Trophoblast cell (in vitro differentiated cells and primary cell): Measurements from ENCODE around the gene AKAP17A. TPM values are rescaled to one million over a fixed set of nuclear protein-coding genes. Genes with fewer than 3 reads are reported as not detected.

Source experiments
- DNase-seq, 2 donors: peaks; one replicate each; pipeline ENCODE4 v3.0.0-alpha.2; 2016
- H2AFZ ChIP-seq: 2 replicates; pipeline ENCODE4 v1.6.1; 2013; ENCODE audit warnings: low read length, moderate library complexity, mild to moderate bottlenecking; ENCODE audit not compliant: insufficient read depth, poor library complexity
- H2AK5ac ChIP-seq: 2 replicates; pipeline ENCODE4 v1.6.1; 2013; ENCODE audit warnings: mild to moderate bottlenecking, low read length
- H2BK120ac ChIP-seq: 2 replicates; pipeline ENCODE4 v1.6.1; 2013; ENCODE audit warnings: low read length, mild to moderate bottlenecking, moderate library complexity; ENCODE audit not compliant: insufficient read depth, poor library complexity
- H2BK12ac ChIP-seq: 2 replicates; pipeline ENCODE4 v1.6.1; 2013; ENCODE audit warnings: mild to moderate bottlenecking, low read length, moderate library complexity
- H2BK5ac ChIP-seq: 2 replicates; pipeline ENCODE4 v1.6.1; 2013; ENCODE audit warnings: low read length, low read depth, moderate library complexity, mild to moderate bottlenecking; ENCODE audit not compliant: poor library complexity
- H3K14ac ChIP-seq: 2 replicates; pipeline ENCODE4 v1.6.1; 2013; ENCODE audit warnings: mild to moderate bottlenecking, low read length
- H3K18ac ChIP-seq: 2 replicates; pipeline ENCODE4 v1.6.1; 2013; ENCODE audit warnings: mild to moderate bottlenecking, low read length
- H3K23ac ChIP-seq: 2 replicates; pipeline ENCODE4 v1.6.1; 2013; ENCODE audit warnings: low read length
- H3K27ac ChIP-seq: 2 replicates; pipeline ENCODE4 v1.5.1; 2013; ENCODE audit warnings: low read depth, mild to moderate bottlenecking, inconsistent platforms, low read length, moderate library complexity
- H3K27me3 ChIP-seq: 2 replicates; pipeline ENCODE4 v1.6.1; 2013; ENCODE audit warnings: inconsistent platforms, mild to moderate bottlenecking, low read length, moderate library complexity; ENCODE audit not compliant: insufficient read depth
- H3K36me3 ChIP-seq, 2 experiments: 1 replicate in 1 of 2; 2 replicates in 1 of 2; pipeline ENCODE4 v1.6.1; 2013; ENCODE audit warnings: low read length in 2 of 2, mild to moderate bottlenecking in 2 of 2, moderate library complexity in 1 of 2; ENCODE audit not compliant: insufficient read depth in 2 of 2, control insufficient read depth in 1 of 2
- H3K4ac ChIP-seq: 2 replicates; pipeline ENCODE4 v1.6.1; 2013; ENCODE audit warnings: low read depth, mild to moderate bottlenecking, low read length, moderate library complexity
- H3K4me1 ChIP-seq, 2 experiments: 1 replicate in 1 of 2; 2 replicates in 1 of 2; pipeline ENCODE4 v1.6.1; 2013; ENCODE audit warnings: low read length in 2 of 2, mild to moderate bottlenecking in 2 of 2, moderate library complexity in 1 of 2; ENCODE audit not compliant: insufficient read depth in 2 of 2, control insufficient read depth in 1 of 2
- H3K4me2 ChIP-seq: 2 replicates; pipeline ENCODE4 v1.6.1; 2013; ENCODE audit warnings: inconsistent platforms, mild to moderate bottlenecking, low read length, moderate library complexity
- H3K4me3 ChIP-seq: 2 replicates; pipeline ENCODE4 v1.5.1; 2013; ENCODE audit warnings: mild to moderate bottlenecking, low read depth, low read length, inconsistent platforms
- H3K79me1 ChIP-seq: one replicate; pipeline ENCODE4 v1.6.1; 2013; ENCODE audit warnings: low read length
- H3K79me2 ChIP-seq: 2 replicates; pipeline ENCODE4 v1.6.1; 2013; ENCODE audit warnings: low read length, mild to moderate bottlenecking; ENCODE audit not compliant: control insufficient read depth, insufficient read depth, poor library complexity
- H3K9ac ChIP-seq: 2 replicates; pipeline ENCODE4 v1.6.1; 2013; ENCODE audit warnings: mild to moderate bottlenecking, low read length
- H3K9me3 ChIP-seq: 2 replicates; pipeline ENCODE4 v1.6.1; 2013; ENCODE audit warnings: low read depth, mild to moderate bottlenecking, control low read depth, inconsistent platforms, low read length; ENCODE audit not compliant: insufficient read depth
- H4K12ac ChIP-seq: 2 replicates; pipeline ENCODE4 v1.6.1; 2013; ENCODE audit warnings: low read depth, mild to moderate bottlenecking, low read length, moderate library complexity
- H4K8ac ChIP-seq: 2 replicates; pipeline ENCODE4 v1.6.1; 2013; ENCODE audit warnings: low read depth, mild to moderate bottlenecking, low read length, moderate library complexity
- H4K91ac ChIP-seq: one replicate; pipeline ENCODE4 v1.6.1; 2013; ENCODE audit warnings: low read depth, mild to moderate bottlenecking, low read length, moderate library complexity
- WGBS: extraction: QIAGEN DNeasy Blood & Tissue Kit; methylation state at CpG from one replicate; pipeline ENCODE4 v1.1.7; 2013; ENCODE audit warnings: missing lambda C conversion rate; ENCODE audit not compliant: insufficient read length, insufficient coverage; ENCODE audit errors: extremely low coverage; 5-methylcytosine and 5-hydroxymethylcytosine counted together
- polyA plus RNA-seq: library from polyadenylated mRNA; stranded (reverse); fragments of 200-250 nt; gene quantifications from 2 replicates; pipeline ENCODE4 v1.2.3, GENCODE V29; 2013

The AKAP17A gene, protein sequence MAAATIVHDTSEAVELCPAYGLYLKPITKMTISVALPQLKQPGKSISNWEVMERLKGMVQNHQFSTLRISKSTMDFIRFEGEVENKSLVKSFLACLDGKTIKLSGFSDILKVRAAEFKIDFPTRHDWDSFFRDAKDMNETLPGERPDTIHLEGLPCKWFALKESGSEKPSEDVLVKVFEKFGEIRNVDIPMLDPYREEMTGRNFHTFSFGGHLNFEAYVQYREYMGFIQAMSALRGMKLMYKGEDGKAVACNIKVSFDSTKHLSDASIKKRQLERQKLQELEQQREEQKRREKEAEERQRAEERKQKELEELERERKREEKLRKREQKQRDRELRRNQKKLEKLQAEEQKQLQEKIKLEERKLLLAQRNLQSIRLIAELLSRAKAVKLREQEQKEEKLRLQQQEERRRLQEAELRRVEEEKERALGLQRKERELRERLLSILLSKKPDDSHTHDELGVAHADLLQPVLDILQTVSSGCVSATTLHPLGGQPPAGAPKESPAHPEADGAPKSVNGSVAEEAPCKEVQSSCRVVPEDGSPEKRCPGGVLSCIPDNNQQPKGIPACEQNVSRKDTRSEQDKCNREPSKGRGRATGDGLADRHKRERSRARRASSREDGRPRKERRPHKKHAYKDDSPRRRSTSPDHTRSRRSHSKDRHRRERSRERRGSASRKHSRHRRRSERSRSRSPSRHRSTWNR
- 62.7 and 64.0 TPM in 2 replicates for polyA plus RNA-seq

- H3K79me2 ChIP-seq: peaks cover 20% of the 10 kb centered on the region
Measured at GRCh38 chrX:1591102-1591862, at the start of gene AKAP17A. Gene AKAP17A (plus strand): TSS chrX:1591604. CDS start chrX:1593463, 1,859 bp downstream.

DNA sequence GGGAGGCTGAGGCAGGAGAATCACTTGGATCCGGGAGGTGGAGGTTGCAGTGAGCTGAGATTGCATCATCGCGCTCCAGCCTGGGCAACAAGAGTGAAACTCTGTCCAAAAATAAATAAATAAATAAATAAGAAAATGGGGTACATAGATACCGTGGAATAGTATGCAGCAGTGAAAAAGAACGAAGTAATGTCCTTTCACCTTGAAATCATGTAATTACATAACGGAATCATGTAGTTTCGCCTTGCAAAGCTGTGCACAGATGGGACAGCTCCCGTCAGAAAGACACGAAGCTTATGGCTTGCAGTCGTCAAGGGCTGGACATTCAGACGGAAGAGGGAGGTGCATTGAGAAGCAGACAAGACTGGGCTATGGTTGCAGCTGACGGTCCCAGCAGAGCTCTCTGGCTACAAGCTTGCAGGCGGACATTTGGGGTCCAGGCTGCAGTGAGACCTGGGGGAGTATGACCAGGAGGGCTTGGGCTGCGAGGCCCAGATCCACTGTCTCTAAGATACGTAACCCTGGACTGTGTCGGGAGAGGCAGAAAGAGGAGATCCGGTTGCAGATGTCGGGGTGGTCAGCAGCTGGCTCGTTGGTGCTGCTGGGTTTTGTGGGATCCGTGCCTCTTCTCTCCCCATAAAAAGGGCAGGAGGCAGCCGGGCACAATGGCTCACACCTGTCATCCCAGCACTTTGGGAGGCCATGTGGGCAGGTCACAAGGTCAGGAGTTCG lies 48.2 kb upstream of the AKAP17A start:
- no peak overlapping the region for H4K8ac ChIP-seq
- no CpG with 5 or more reads among the region's 22 CpGs for WGBS
- no peak overlapping the region for H2AK5ac ChIP-seq
- H2BK5ac ChIP-seq: no peak overlapping the region
- H3K79me1 ChIP-seq: no peaks in the 10 kb centered on the region
- no peak overlapping the region for H3K18ac ChIP-seq
- no peak for DNase-seq
- no peak overlapping the region for H4K91ac ChIP-seq
- no peak overlapping the region for H2BK120ac ChIP-seq
- H3K27ac ChIP-seq: no peak overlapping the region
- H4K12ac ChIP-seq: no peak overlapping the region
- no peaks in the 10 kb centered on the region for H3K36me3 ChIP-seq
- H3K4ac ChIP-seq: no peak overlapping the region
- H3K9me3 ChIP-seq: peaks cover 2% of the 10 kb centered on the region
- no peak overlapping the region for H2AFZ ChIP-seq
- no peak overlapping the region for H3K4me2 ChIP-seq
- no peak overlapping the region for H3K4me3 ChIP-seq
- H3K79me2 ChIP-seq: no peaks in the 10 kb centered on the region
- H3K27me3 ChIP-seq: no peaks in the 10 kb centered on the region
- H3K4me1 ChIP-seq: no peaks in the 10 kb centered on the region
- H3K23ac ChIP-seq: no peak overlapping the region
- H2BK12ac ChIP-seq: no peak overlapping the region
- no peak overlapping the region for H3K14ac ChIP-seq
- no peak overlapping the region for H3K9ac ChIP-seq

More at GRCh38 chrX:1591102-1591862, at the start of gene AKAP17A:
- Histone ChIP-seq H3K18ac (peak within 1 kb of the TSS; percentile 90), H3K4me2 (peak within 1 kb of the TSS; percentile 62), H2BK12ac (no peak within 1 kb of the TSS), H3K36me3 (peaks cover 31 to 32% of the 10 kb centered on the region in 2 experiments), H3K27me3 (no peaks in the 10 kb centered on the region), H3K27ac (peak within 1 kb of the TSS; percentile 66), H4K91ac (peak within 1 kb of the TSS; percentile 92), H3K4me1 (peaks cover 4 to 8% of the 10 kb centered on the region in 2 experiments), H3K9ac (peak within 1 kb of the TSS; percentile 99), H3K23ac (no peak within 1 kb of the TSS), H2AK5ac (peak within 1 kb of the TSS; percentile 94), H2BK5ac (peak within 1 kb of the TSS; percentile 92), H3K4me3 (peak within 1 kb of the TSS; percentile 100), H2BK120ac (peak within 1 kb of the TSS; percentile 87), H3K4ac (peak within 1 kb of the TSS; percentile 95), H3K14ac (peak within 1 kb of the TSS; percentile 97), H2AFZ (peak within 1 kb of the TSS; percentile 74), H3K9me3 (peaks cover 4% of the 10 kb centered on the region), H3K79me1 (peaks cover 7% of the 10 kb centered on the region), H4K8ac (peak within 1 kb of the TSS; percentile 96), H4K12ac (peak within 1 kb of the TSS; percentile 83)
- WGBS: no CpG with 5 or more reads among the region's 66 CpGs
- DNase-seq: peak; percentile 90 to 97

- H3K27me3 ChIP-seq: no peaks in the 10 kb centered on the region
- no peak overlapping the region for H3K4me2 ChIP-seq
- no peak overlapping the region for H3K27ac ChIP-seq
- H2AFZ ChIP-seq: no peak overlapping the region
- H3K36me3 ChIP-seq: no peaks in the 10 kb centered on the region
- H3K79me1 ChIP-seq: no peaks in the 10 kb centered on the region
- H4K12ac ChIP-seq: no peak overlapping the region
- no peak overlapping the region for H2BK120ac ChIP-seq
- no peak overlapping the region for H3K4ac ChIP-seq
- H4K8ac ChIP-seq: no peak overlapping the region
- H4K91ac ChIP-seq: no peak overlapping the region
- no peak overlapping the region for H3K4me3 ChIP-seq
- no peak overlapping the region for H3K23ac ChIP-seq
- no peak overlapping the region for H3K9ac ChIP-seq
- H2BK12ac ChIP-seq: no peak overlapping the region
- no peak for DNase-seq
- no peaks in the 10 kb centered on the region for H3K79me2 ChIP-seq
- no peak overlapping the region for H2AK5ac ChIP-seq
- WGBS: no CpG with 5 or more reads among the region's 2 CpGs
- H3K14ac ChIP-seq: no peak overlapping the region
- no peak overlapping the region for H2BK5ac ChIP-seq
- no peak overlapping the region for H3K18ac ChIP-seq
- no peaks in the 10 kb centered on the region for H3K4me1 ChIP-seq
- peaks cover 2% of the 10 kb centered on the region for H3K9me3 ChIP-seq
Measured at GRCh38 chrX:1545776-1546408, 45.5 kb upstream of the AKAP17A start.
